Left ventricle myocardium inferior (tissue), 1 donor: ENCODE results near the gene MUSTN1. TPM values are rescaled to one million over a fixed set of nuclear protein-coding genes. Genes with fewer than 3 reads are reported as not detected.

Experiments
- DNase-seq: peaks from one replicate; pipeline ENCODE4 v3.0.0-alpha.2; 2020
- H3K27ac ChIP-seq: fragments of 200-600 bp; replicated peaks from 2 replicates; pipeline ENCODE4 v1.8.0; 2021
- H3K27me3 ChIP-seq: fragments of 200-600 bp; 2 replicates; pipeline ENCODE4 v1.8.0; 2021; ENCODE audit warnings: low read depth
- H3K36me3 ChIP-seq: fragments of 200-600 bp; 2 replicates; pipeline ENCODE4 v1.8.0; 2021
- H3K4me1 ChIP-seq: fragments of 200-600 bp; 2 replicates; pipeline ENCODE4 v1.8.0; 2021
- H3K4me3 ChIP-seq: fragments of 200-600 bp; 2 replicates; pipeline ENCODE4 v1.8.0; 2021; ENCODE audit warnings: mild to moderate bottlenecking, moderate library complexity
- H3K9me3 ChIP-seq: fragments of 200-600 bp; replicated peaks from 2 replicates; pipeline ENCODE4 v1.8.0; 2021
- CTCF ChIP-seq: fragments of 200-600 bp; IDR thresholded peaks from 2 replicates; pipeline ENCODE4 v1.8.0; 2021; ENCODE audit warnings: antibody characterized with exemption, mild to moderate bottlenecking, borderline replicate concordance
- intact Hi-C: fragments of 100-400 bp; cut with micrococcal nuclease; formaldehyde crosslinking; loops from one replicate; pipeline ENCODE4 v1.11.0; 2022
- total RNA-seq: library from RNA; stranded (reverse); fragmentation: NEBNext Ultra II Directional; extraction: Animal tissue kit (Norgen Biotek cat#: 25700); gene quantifications from one replicate; pipeline ENCODE4 v1.2.1, GENCODE V29; 2021
- donor health status: DM: no; HTN: yes; CAD: no; lungs with severe emphysema.

The MUSTN1 gene
- total RNA-seq, 1 donor from 2014 or later: 32.7 TPM

- H3K36me3 ChIP-seq: no peaks in the 10 kb centered on the region
- no peak for TF ChIP-seq CTCF
- intact Hi-C loops: no loop called here
These were observed 38.8 kb upstream of the MUSTN1 start for GRCh38 chr3:52873433-52874159.

GRCh38 chr3:52872245-52872644 lies 37.4 kb upstream of the MUSTN1 start:
- no peak for TF ChIP-seq CTCF
- no peak overlapping the region for H3K27ac ChIP-seq
- H3K4me1 ChIP-seq: no peaks in the 10 kb centered on the region
- H3K9me3 ChIP-seq: no peaks in the 10 kb centered on the region
- no peaks in the 10 kb centered on the region for H3K27me3 ChIP-seq
- DNase-seq: no peak
- no peak overlapping the region for H3K4me3 ChIP-seq
- intact Hi-C loops: no loop called here
- no peaks in the 10 kb centered on the region for H3K36me3 ChIP-seq

More at GRCh38 chr3:52873433-52874159, 38.8 kb upstream of the MUSTN1 start:
- H3K27ac ChIP-seq: no peak overlapping the region
- no peaks in the 10 kb centered on the region for H3K9me3 ChIP-seq
- H3K4me3 ChIP-seq: no peak overlapping the region
- no peaks in the 10 kb centered on the region for H3K4me1 ChIP-seq
- H3K27me3 ChIP-seq: no peaks in the 10 kb centered on the region
- DNase-seq: no peak

GRCh38 chr3:52871761-52872160 lies 36.9 kb upstream of the MUSTN1 start:
- Histone ChIP-seq H3K27me3 (no peaks in the 10 kb centered on the region), H3K9me3 (no peaks in the 10 kb centered on the region), H3K4me3 (no peak overlapping the region), H3K27ac (no peak overlapping the region), H3K36me3 (peaks cover 3% of the 10 kb centered on the region), H3K4me1 (no peaks in the 10 kb centered on the region)
- TF ChIP-seq CTCF: no peak
- intact Hi-C loops: no loop called here
- no peak for DNase-seq

- no peak for TF ChIP-seq CTCF
- intact Hi-C loops: no loop called here
- no peak for DNase-seq
These were observed 35.7 kb upstream of the MUSTN1 start for GRCh38 chr3:52870471-52870870.

GRCh38 chr3:52866427-52866826 lies 31.6 kb upstream of the MUSTN1 start:
- Histone ChIP-seq H3K27me3 (no peaks in the 10 kb centered on the region), H3K4me1 (no peaks in the 10 kb centered on the region), H3K36me3 (peaks cover 4% of the 10 kb centered on the region), H3K9me3 (peaks cover 10% of the 10 kb centered on the region), H3K4me3 (no peak overlapping the region), H3K27ac (no peak overlapping the region)
- intact Hi-C loops: no loop called here
- TF ChIP-seq CTCF: no peak
- no peak for DNase-seq

More at GRCh38 chr3:52870471-52870870, 35.7 kb upstream of the MUSTN1 start:
- Histone ChIP-seq H3K27ac (no peak overlapping the region), H3K4me3 (no peak overlapping the region), H3K9me3 (no peaks in the 10 kb centered on the region), H3K27me3 (no peaks in the 10 kb centered on the region), H3K36me3 (peaks cover 4% of the 10 kb centered on the region), H3K4me1 (no peaks in the 10 kb centered on the region)
